Measurements from ENCODE around the gene AWAT1. TPM values are rescaled to one million over a fixed set of nuclear protein-coding genes. Genes with fewer than 3 reads are reported as not detected.
"Not testable (repeated sequence)": the region's sequence is repeated elsewhere in the genome, so short reads cannot be mapped to it uniquely, and the experiment has no call there.

The AWAT1 gene
- total and polyA plus RNA-seq, 3 donors from 2014 or later: not detected

GRCh38 chrX:70241501-70241900, 7.0 kb downstream of the AWAT1 start:
- Histone ChIP-seq H3K36me3 (ENCODE audit: low read depth, missing control alignments) (no peaks in the 10 kb centered on the region), H3K27me3 (no peaks in the 10 kb centered on the region), H3K27ac (no peak overlapping the region), H3K9me3 (no peaks in the 10 kb centered on the region), H3K4me1 (no peaks in the 10 kb centered on the region), H3K4me3 (no peak overlapping the region)
- 88 to 95% methylated on average over 2 of the region's 2 CpGs for WGBS, 2 donors
- DNase-seq: no peak
- no peak for TF ChIP-seq POLR2A (IDR thresholded peaks at IDR 0.05)
- TF ChIP-seq CTCF (IDR thresholded peaks at IDR 0.05): no peak
- intact Hi-C loops (cut with DNase I; ENCODE audit: low total_unique reads): no loop called here

GRCh38 chrX:70243601-70244000, 9.1 kb downstream of the AWAT1 start:
- H3K9me3 ChIP-seq; intact Hi-C loops (cut with DNase I; ENCODE audit: low total_unique reads); H3K36me3 ChIP-seq (ENCODE audit: low read depth, missing control alignments); H3K4me1 ChIP-seq; H3K4me3 ChIP-seq; H3K27ac ChIP-seq; H3K27me3 ChIP-seq; DNase-seq: not testable (repeated sequence)
- WGBS, 2 donors: 81 to 84% methylated on average over 3 to 5 of the region's 5 CpGs

- H3K27ac ChIP-seq: no peak overlapping the region
- no peak for DNase-seq
- TF ChIP-seq CTCF (IDR thresholded peaks at IDR 0.05) (no peak), POLR2A (IDR thresholded peaks at IDR 0.05) (no peak)
- intact Hi-C loops (cut with DNase I; ENCODE audit: low total_unique reads): no loop called here
- no peaks in the 10 kb centered on the region for H3K9me3 ChIP-seq
- H3K4me1 ChIP-seq: no peaks in the 10 kb centered on the region
- no peaks in the 10 kb centered on the region for H3K36me3 ChIP-seq (ENCODE audit: low read depth, missing control alignments)
- H3K27me3 ChIP-seq: no peaks in the 10 kb centered on the region
- H3K4me3 ChIP-seq: no peak overlapping the region
- WGBS, 2 donors: 62 to 72% methylated on average over 6 of the region's 6 CpGs
These were observed 10.4 kb downstream of the AWAT1 start for GRCh38 chrX:70244881-70245280.

- intact Hi-C loops (cut with DNase I; ENCODE audit: low total_unique reads): no loop called here
- Histone ChIP-seq H3K4me1 (no peaks in the 10 kb centered on the region), H3K27ac (no peak overlapping the region), H3K9me3 (no peaks in the 10 kb centered on the region), H3K4me3 (no peak overlapping the region), H3K27me3 (no peaks in the 10 kb centered on the region), H3K36me3 (ENCODE audit: low read depth, missing control alignments) (no peaks in the 10 kb centered on the region)
- DNase-seq: no peak
- TF ChIP-seq POLR2A (IDR thresholded peaks at IDR 0.05): no peak
- TF ChIP-seq CTCF (IDR thresholded peaks at IDR 0.05): no peak
- WGBS, 2 donors: 91 to 100% methylated on average over 1 to 2 of the region's 2 CpGs
These were observed 12.8 kb downstream of the AWAT1 start for GRCh38 chrX:70247252-70247651.

- no peak for TF ChIP-seq CTCF (IDR thresholded peaks at IDR 0.05)
- TF ChIP-seq POLR2A (IDR thresholded peaks at IDR 0.05): no peak
- intact Hi-C loops (cut with DNase I; ENCODE audit: low total_unique reads): no loop called here
- Histone ChIP-seq H3K27me3 (no peaks in the 10 kb centered on the region), H3K9me3 (no peaks in the 10 kb centered on the region), H3K4me3 (no peak overlapping the region), H3K27ac (no peak overlapping the region), H3K36me3 (ENCODE audit: low read depth, missing control alignments) (no peaks in the 10 kb centered on the region), H3K4me1 (no peaks in the 10 kb centered on the region)
- DNase-seq: no peak
- 78 to 84% methylated on average over 2 of the region's 2 CpGs for WGBS, 2 donors
These were observed 18.0 kb downstream of the AWAT1 start for GRCh38 chrX:70252491-70252890.
